ENCODE data around the gene PROX2. TPM values are rescaled to one million over a fixed set of nuclear protein-coding genes. Genes with fewer than 3 reads are reported as not detected.
A peak's percentile ranks its signal among the peaks of the same experiment; 100 is the strongest.

PROX2 gene
- total RNA-seq, 2 donors from 2014 or later: not detected

- Mint-ChIP-seq H3K4me1 (peaks cover 57% of the 10 kb centered on the region), H3K27me3 (no peaks in the 10 kb centered on the region), H3K36me3 (ENCODE audit: low read depth) (peaks cover 9% of the 10 kb centered on the region), H3K4me3 (peak overlapping the region; percentile 99), H3K27ac (peak overlapping the region; percentile 97)
- DNase-seq: peak; percentile 33 to 47 (median 37)
- ATAC-seq: peak; percentile 76
- H3K9me3 ChIP-seq (ENCODE audit: control insufficient read depth, low read length, poor library complexity, severe bottlenecking): no peaks in the 10 kb centered on the region
These were observed 6.4 kb upstream of the PROX2 start for GRCh38 chr14:74882103-74882920.

- ATAC-seq (peak; percentile 81), DNase-seq (peak; percentile 74 to 78 (median 75))
- Mint-ChIP-seq H3K4me1 (peaks cover 59% of the 10 kb centered on the region), H3K4me3 (peak within 1 kb of the TSS; percentile 99), H3K27me3 (no peaks in the 10 kb centered on the region), H3K36me3 (ENCODE audit: low read depth) (peaks cover 9% of the 10 kb centered on the region), H3K27ac (peak within 1 kb of the TSS; percentile 97)
- H3K9me3 ChIP-seq (ENCODE audit: control insufficient read depth, low read length, poor library complexity, severe bottlenecking): no peaks in the 10 kb centered on the region
These were observed 5.6 kb upstream of the PROX2 start, which contains the start of gene DLST for GRCh38 chr14:74881431-74882102. TSS of gene DLST (plus strand) at chr14:74881916. CDS start at chr14:74881954, 38 bp downstream.

GRCh38 chr14:74879427-74880182 lies 3.7 kb upstream of the PROX2 start:
- no peaks in the 10 kb centered on the region for H3K9me3 ChIP-seq (ENCODE audit: control insufficient read depth, low read length, poor library complexity, severe bottlenecking)
- no peak for DNase-seq
- no peak for ATAC-seq
- Mint-ChIP-seq H3K27me3 (no peaks in the 10 kb centered on the region), H3K27ac (peak overlapping the region; percentile 97), H3K4me3 (peak overlapping the region; percentile 39), H3K36me3 (ENCODE audit: low read depth) (peaks cover 6% of the 10 kb centered on the region), H3K4me1 (peaks cover 52% of the 10 kb centered on the region)

DNA sequence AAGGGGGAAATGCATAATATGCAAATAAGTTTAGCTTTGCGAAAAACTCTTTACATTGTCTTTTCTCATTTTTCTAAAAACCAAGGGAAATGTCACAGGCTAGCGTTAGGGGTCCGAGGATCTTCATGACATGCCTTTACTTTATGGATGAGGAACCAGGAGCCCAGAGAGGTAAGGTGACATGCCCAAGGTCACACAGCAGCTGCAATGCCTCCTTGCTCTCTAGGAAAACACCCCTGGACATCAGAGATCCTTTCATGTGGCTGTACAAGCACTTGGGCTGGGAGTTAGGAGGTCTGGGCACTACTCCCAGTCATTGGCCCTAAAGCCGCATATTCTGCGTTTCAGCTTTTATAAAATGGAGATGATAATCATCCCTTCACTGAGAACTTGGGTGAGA lies 741 bp downstream of the PROX2 start:
- Mint-ChIP-seq H3K36me3 (ENCODE audit: low read depth) (peaks cover 3% of the 10 kb centered on the region), H3K27ac (peak overlapping the region; percentile 86), H3K27me3 (no peaks in the 10 kb centered on the region), H3K4me3 (no peak overlapping the region), H3K4me1 (peaks cover 26% of the 10 kb centered on the region)
- DNase-seq (no peak), ATAC-seq (no peak)
- H3K9me3 ChIP-seq (ENCODE audit: control insufficient read depth, low read length, poor library complexity, severe bottlenecking): no peaks in the 10 kb centered on the region

GRCh38 chr14:74871819-74872218 lies 4.1 kb downstream of the PROX2 start:
- Mint-ChIP-seq H3K4me1 (peaks cover 29% of the 10 kb centered on the region), H3K27ac (no peak overlapping the region), H3K27me3 (no peaks in the 10 kb centered on the region), H3K4me3 (no peak overlapping the region), H3K36me3 (ENCODE audit: low read depth) (peaks cover 3% of the 10 kb centered on the region)
- ATAC-seq (no peak), DNase-seq (no peak)
- H3K9me3 ChIP-seq (ENCODE audit: control insufficient read depth, low read length, poor library complexity, severe bottlenecking): no peaks in the 10 kb centered on the region

- Mint-ChIP-seq H3K4me1 (peaks cover 21% of the 10 kb centered on the region), H3K27ac (no peak overlapping the region), H3K36me3 (ENCODE audit: low read depth) (peaks cover 2% of the 10 kb centered on the region), H3K4me3 (no peak overlapping the region), H3K27me3 (no peaks in the 10 kb centered on the region)
- no peaks in the 10 kb centered on the region for H3K9me3 ChIP-seq (ENCODE audit: control insufficient read depth, low read length, poor library complexity, severe bottlenecking)
- ATAC-seq (no peak), DNase-seq (no peak)
These were observed 7.2 kb downstream of the PROX2 start for GRCh38 chr14:74868739-74869138.

GRCh38 chr14:74867673-74868072 lies 8.3 kb downstream of the PROX2 start:
- H3K4me3 Mint-ChIP-seq: peak overlapping the region; percentile 32

GRCh38 chr14:74866708-74867389 lies 9.1 kb downstream of the PROX2 start:
- Mint-ChIP-seq H3K27me3 (peaks cover 5% of the 10 kb centered on the region), H3K27ac (peak overlapping the region; percentile 85), H3K4me3 (peak overlapping the region; percentile 32), H3K4me1 (peaks cover 19% of the 10 kb centered on the region), H3K36me3 (ENCODE audit: low read depth) (no peaks in the 10 kb centered on the region)
- ATAC-seq (no peak), DNase-seq (no peak)
- no peaks in the 10 kb centered on the region for H3K9me3 ChIP-seq (ENCODE audit: control insufficient read depth, low read length, poor library complexity, severe bottlenecking)

More at GRCh38 chr14:74867673-74868072, 8.3 kb downstream of the PROX2 start:
- DNase-seq (no peak), ATAC-seq (peak; percentile 96)
- H3K9me3 ChIP-seq (ENCODE audit: control insufficient read depth, low read length, poor library complexity, severe bottlenecking): no peaks in the 10 kb centered on the region
- Mint-ChIP-seq H3K27me3 (peaks cover 5% of the 10 kb centered on the region), H3K27ac (peak overlapping the region; percentile 85), H3K4me1 (peaks cover 19% of the 10 kb centered on the region), H3K36me3 (ENCODE audit: low read depth) (no peaks in the 10 kb centered on the region)

DNA sequence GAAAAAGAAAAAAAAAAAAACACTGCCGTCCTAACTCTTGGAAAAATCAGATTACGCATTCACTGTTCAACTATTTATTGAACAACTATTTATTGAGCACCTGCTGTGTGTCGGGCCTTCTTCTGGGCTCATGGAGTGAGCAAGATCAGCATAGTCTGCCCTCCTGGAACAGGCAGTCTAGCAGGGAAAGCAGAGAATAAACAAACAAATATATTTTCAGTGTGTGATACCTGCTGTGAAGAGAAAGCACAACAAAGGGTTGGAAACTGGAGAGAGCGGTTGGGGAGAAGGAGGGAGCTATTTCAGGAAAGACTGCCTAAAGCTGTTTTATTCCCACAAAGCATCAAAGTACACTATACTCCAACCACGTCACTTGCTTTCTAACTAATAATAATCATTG lies 10.8 kb downstream of the PROX2 start:
- no peak overlapping the region for H3K4me3 Mint-ChIP-seq
- no peaks in the 10 kb centered on the region for H3K9me3 ChIP-seq (ENCODE audit: control insufficient read depth, low read length, poor library complexity, severe bottlenecking)
- no peak overlapping the region for H3K27ac Mint-ChIP-seq
- ATAC-seq: no peak
- H3K36me3 Mint-ChIP-seq (ENCODE audit: low read depth): no peaks in the 10 kb centered on the region
- H3K4me1 Mint-ChIP-seq: peaks cover 19% of the 10 kb centered on the region
- no peak for DNase-seq
- H3K27me3 Mint-ChIP-seq: peaks cover 5% of the 10 kb centered on the region

- Mint-ChIP-seq H3K27ac (no peak overlapping the region), H3K4me3 (no peak overlapping the region), H3K27me3 (peaks cover 5% of the 10 kb centered on the region), H3K36me3 (ENCODE audit: low read depth) (no peaks in the 10 kb centered on the region), H3K4me1 (peaks cover 19% of the 10 kb centered on the region)
- H3K9me3 ChIP-seq (ENCODE audit: control insufficient read depth, low read length, poor library complexity, severe bottlenecking): no peaks in the 10 kb centered on the region
- ATAC-seq (no peak), DNase-seq (no peak)
These were observed 11.7 kb downstream of the PROX2 start for GRCh38 chr14:74864198-74864597.

DNA sequence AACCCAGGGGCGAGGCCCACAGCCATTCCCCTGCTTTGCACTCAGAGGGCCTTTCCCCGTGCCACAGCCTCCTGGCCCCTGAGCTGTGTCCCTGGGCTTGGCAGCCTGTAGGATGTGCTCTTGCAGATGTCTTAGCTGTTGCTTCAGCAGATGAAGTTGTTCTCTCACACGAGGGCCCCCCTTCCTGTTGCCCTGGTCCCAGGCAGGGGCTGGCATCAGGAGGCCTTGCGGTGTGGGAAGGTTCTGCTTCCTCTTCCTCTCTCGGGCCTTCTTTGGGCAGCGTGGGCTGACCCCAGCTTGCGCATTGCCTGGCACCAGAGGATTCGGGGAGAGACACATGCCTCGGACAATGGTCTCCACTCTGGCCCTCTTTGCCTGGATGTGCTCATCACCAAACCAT lies 12.7 kb downstream of the PROX2 start:
- Mint-ChIP-seq H3K4me3 (no peak overlapping the region), H3K36me3 (ENCODE audit: low read depth) (no peaks in the 10 kb centered on the region), H3K4me1 (peaks cover 19% of the 10 kb centered on the region), H3K27ac (no peak overlapping the region), H3K27me3 (peaks cover 5% of the 10 kb centered on the region)
- H3K9me3 ChIP-seq (ENCODE audit: control insufficient read depth, low read length, poor library complexity, severe bottlenecking): no peaks in the 10 kb centered on the region
- DNase-seq (no peak), ATAC-seq (no peak)

DNA sequence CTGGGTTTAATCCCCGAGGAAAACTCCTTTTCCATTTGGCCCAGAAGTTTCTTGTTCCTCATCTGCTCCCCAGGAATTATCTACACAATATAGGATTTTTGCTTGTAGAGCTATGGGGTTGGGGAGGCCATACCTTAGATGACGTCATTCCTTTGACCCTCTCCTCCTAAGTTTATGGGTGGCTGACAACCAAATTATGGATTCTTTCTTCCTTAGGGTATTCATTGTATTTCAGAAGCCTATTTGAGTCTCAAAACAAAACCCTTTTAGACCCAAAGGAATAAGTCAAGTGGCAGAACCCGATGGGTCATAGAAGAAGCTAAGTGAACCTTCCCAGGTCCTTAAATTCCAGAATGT lies 14.2 kb downstream of the PROX2 start:
- H3K27ac Mint-ChIP-seq: no peak overlapping the region
- peaks cover 6% of the 10 kb centered on the region for H3K4me1 Mint-ChIP-seq
- peaks cover 5% of the 10 kb centered on the region for H3K27me3 Mint-ChIP-seq
- H3K4me3 Mint-ChIP-seq: no peak overlapping the region
- no peaks in the 10 kb centered on the region for H3K36me3 Mint-ChIP-seq (ENCODE audit: low read depth)
- no peaks in the 10 kb centered on the region for H3K9me3 ChIP-seq (ENCODE audit: control insufficient read depth, low read length, poor library complexity, severe bottlenecking)
- ATAC-seq (no peak), DNase-seq (no peak)

All from T-helper 17 cell (primary cell).